DMS 273 (cell line): ENCODE data around the gene HAND1.

Experiments
- DNase-seq: peaks from one replicate; lab custom pipeline; 2025; ENCODE audit not compliant: unreplicated experiment; lab: John Stamatoyannopoulos, UW

Gene HAND1

DNA sequence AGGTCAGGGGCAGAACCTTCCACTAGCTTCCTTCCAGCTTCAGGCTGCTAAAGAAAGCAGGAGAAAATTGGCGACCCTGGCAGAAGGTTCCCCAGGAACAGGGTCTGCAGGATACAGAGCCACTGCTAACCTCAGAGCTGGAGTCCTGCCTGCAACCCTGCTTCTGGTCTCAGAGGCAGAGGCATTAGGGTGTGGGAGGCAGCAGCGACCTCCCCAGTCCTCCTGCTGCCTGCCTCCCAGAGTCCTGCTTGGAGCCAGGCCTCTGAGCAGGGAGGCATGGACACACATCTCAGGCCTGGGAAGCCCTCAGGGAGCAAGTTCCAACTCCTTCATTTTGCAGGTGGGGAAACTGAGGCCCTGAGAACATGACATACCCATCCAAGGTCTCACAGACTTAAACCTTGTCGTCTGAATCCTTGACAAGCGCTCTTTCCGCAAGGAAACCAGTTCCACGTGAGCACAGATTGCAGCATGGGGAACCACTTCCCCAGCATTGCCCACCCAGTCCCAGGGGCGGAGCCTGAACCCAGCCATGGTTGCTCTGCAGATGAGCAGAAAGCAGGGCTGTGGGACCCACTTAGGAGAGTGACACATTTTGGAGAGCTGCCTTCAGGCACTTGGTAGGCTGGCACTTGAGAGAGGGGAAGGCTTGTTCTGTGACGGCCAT, 28.2 kb upstream of the HAND1 start:
- DNase-seq: peak; percentile 26

DNA sequence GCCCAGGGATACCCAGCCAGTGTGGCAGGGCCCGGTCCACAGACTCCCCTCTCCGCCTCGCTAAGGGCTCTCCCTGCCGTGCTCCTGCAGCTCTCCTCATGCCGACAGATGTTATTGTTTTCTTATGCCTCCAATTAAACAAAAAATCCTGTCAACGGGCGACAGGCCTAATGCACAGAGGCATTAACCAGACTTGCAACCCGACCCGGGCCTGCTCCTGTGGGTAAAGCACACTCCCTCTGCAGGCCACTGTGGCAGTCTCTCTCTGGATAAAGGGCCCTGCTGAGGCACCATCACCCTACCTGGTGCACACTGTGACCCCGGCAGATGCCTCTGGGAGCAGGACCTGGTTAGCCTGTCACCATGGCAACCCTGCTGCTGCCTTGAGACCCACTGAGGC, 27.5 kb upstream of the HAND1 start:
- peak; percentile 94 for DNase-seq

DNA sequence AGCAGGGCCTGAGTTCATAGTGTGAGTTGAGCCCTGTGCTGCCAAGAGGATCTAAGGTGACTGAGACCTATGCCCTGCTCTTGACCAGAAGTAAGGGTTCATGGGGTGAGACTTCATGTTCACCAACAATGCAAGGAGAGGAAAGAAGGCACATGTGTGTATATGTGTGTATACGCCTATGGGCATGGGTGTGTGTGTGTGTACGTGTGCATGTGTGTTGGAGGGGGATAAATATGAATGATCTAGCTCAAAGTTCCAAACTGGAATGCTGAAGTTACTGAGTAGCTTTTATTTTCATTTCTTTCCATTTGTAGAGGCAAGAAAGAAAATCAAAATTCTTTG, 25.6 kb upstream of the HAND1 start:
- DNase-seq: no peak

DNA sequence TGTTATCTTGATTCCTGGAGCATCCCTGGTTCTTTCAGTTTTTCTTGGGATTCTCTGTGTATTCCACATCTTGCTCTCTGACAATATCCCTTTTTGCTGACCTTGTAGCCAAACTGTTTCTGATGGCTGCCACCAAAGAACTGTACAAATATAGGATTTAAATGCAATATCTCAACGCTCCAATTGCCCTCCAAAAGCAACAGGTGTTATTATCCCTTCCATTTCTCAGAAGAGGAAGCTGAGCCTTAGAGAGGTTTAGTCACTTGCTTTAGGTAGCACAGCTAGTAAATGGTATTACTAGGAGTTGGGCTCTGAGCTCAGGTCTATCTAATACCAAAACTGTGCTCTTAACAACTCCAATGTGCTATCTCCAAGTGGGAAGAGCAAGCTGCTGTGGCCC, 24.2 kb upstream of the HAND1 start:
- DNase-seq: no peak

DNA sequence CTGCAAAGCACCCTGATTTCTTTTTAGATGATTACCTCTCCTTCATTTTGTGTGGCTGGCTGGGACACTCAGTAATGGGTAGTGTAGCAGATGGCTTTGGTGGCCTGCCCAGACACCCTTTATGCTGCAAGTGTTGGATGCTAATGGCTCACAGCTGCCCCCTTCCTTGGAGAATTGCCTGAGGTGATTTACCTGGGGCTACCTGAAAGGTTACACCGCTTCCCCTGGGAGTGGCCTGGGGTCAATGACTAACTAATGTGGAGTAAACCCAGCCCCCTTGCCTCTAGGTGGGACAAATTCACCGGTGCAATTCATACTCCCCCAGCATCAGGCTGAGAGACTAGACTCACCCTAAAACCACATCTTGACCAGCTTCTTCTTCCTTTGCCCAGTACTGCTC, 23.5 kb upstream of the HAND1 start:
- no peak for DNase-seq

DNA sequence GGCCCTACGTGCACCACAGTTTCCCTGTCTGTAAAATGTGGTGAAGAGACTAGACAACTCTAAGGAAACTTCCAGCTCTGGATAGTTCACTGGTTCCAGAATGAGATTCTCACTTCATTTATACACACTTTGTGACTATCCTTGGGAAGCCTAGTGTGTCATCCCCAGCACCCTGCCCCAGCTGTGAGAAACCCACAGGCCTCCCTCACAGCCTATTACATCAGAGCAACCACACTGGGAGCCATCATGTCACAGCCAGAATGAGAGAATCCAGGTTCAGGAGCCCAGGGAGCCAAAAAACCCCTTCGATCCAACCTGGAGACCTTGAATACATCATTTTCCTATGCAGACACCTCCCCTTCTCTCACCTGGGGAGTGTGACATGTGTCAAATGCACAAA, 21.0 kb upstream of the HAND1 start:
- no peak for DNase-seq

DNA sequence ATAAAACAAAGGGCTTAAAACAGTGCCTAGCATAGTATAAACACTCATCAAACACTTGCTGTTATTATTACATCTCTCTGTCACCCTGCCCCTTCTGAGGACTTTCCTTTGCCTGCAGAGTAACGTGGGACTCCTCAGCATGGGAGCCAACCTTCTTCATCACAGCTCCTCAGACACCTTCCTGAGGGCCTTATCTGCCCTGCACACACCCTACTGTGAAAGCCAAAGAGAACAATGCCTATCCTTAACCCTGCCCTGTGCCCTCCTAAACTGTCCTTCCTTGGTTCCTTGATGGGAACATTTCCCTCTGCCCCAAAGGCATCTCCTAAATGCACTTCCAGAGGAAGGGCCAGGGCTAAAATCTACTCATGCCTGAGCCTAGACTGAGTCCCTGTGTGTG, 20.6 kb upstream of the HAND1 start:
- DNase-seq: no peak

DNA sequence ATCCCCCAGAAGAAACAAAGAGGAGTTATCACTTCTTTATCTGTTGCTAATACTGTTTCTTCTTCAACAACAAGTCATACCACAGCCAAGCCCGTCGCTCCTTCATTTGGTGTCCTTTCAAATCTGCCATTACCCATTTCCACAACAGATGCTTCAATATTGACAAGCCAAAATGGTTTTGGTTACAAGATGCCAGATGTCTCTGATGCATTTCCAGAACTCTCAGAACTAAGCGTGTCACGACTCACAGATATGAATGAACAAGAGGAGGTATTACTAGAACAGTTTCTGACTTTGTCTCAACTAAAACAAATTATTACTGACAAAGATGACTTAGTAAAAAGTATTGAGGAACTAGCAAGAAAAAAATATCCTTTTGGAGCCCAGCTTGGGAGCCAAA, 16.0 kb upstream of the HAND1 start:
- peak; percentile 83 for DNase-seq

DNA sequence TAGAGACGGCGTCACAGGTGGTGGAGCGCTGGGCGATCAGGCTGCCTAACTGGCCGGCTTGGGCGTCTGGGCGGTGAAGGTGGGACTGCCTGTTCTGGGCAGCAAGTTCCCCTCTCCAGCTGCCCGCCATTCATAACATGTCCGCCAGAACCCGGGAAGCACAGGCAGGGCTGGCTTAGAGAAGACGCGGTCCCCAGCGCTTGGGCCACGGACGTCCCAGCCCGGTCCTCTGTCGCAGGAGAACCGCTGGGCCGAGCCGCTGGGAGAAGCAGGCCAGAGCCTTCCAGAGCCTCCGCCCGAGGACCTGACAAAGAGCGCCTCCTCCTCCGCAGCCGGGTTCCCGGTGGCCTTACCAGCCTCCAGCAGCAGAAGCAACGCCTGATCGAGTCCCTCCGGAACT, 15.2 kb upstream of the HAND1 start:
- DNase-seq: no peak

DNA sequence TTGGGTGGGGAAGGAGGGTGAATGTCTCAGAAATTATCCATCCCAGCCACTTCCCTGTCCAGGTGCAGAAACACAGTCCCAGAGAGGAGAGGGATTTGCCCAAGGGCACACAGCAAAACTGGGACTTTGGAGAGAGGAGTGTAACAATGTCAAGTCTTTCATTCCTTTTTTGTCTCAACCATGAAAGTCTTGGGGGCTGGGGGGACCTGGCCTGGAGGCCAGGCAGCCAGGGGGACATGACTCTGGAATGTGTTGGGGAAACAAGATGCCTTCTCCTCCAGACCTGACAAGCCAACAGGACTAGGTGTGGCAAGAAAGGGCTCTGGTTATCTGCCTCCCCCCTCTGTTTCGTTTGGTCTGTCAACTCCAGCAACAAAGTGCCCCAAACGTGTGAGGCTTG, 13.9 kb upstream of the HAND1 start:
- DNase-seq: no peak

DNA sequence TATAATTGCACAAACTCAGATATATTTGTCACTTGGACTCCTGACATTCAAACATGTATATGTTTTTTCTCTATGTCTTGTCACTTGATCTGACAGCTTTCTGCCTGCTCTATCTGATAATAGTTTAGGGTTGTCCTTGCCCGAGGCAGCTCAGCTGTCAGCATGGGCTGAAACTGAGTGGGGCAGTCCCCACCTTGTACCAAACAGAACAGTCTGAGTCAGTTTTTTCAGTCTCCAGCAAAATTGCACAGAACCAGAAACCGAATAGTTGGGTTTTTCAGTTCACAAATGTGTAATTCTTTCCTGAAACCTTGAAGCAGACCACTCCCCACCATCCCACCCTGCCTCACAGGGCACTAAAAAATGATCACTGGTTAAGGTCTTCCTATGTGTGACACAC, 9.5 kb upstream of the HAND1 start:
- DNase-seq: peak; percentile 9

DNA sequence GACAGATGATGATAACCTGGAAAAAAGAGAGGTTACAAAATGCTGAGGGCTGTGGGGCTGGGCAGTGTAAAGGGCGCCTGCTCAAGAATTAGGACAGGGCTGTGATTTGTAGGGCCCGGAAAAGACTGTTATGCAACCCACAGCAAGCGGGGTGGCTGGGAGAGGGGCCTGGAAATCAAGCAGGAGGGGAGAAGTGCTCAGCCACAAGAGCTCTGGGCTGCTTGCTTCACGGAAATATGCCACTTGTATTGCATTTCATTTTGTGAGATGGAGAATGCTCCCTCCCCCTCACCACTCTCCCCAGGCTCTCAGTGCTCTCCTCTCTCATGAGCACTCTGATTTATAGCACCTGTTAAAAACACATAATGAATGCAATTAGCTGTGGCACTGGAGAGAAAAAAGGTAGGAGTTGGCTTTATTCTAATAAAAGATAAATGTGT, 8.4 kb upstream of the HAND1 start:
- peak; percentile 37 for DNase-seq

DNA sequence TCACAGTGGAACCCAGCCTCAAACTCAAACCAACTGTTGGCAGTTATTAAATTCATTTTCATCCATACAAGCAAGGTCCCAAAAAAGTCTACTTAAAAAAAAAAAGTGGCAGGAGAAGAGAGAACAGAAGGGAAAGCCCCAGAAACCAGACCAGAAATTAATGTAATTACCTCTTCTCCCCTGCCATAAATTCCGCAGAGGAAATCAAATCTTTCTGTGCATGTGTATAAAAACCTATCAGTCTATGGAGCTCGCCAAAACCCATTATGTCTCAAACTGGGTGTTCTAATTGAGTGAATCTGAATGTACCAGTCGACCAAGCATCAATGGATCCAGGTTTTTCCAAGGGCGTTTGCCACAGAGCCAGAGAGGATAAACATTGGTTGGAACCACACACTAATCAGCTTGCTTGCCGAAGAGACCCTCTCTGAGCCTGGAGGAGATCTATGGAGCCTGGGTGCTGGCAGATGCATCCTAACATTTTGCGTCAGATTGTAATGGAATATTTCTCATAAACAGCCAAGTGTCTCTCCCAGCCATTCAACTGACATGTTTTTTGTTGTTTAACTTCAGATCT, 7.9 kb upstream of the HAND1 start:
- DNase-seq: no peak

DNA sequence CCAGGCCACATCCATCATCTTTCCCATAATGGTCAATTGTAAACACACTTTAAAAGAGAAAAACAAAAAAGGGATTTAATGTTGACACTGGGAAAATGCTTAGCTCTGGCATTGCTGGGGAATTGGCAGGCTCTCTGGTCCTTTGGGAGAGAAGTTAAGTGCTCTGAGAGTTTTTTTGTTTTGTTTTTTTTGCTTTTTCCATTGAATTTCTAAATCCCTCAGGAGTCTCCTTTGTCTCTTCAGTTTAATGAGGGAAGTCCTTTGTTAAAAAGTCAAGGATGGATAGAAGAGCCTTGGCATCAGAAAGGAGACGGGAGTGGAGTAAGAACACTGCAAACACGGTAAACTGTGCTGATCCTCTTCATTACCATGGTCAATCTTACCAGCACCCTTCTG, 7.1 kb upstream of the HAND1 start:
- no peak for DNase-seq

DNA sequence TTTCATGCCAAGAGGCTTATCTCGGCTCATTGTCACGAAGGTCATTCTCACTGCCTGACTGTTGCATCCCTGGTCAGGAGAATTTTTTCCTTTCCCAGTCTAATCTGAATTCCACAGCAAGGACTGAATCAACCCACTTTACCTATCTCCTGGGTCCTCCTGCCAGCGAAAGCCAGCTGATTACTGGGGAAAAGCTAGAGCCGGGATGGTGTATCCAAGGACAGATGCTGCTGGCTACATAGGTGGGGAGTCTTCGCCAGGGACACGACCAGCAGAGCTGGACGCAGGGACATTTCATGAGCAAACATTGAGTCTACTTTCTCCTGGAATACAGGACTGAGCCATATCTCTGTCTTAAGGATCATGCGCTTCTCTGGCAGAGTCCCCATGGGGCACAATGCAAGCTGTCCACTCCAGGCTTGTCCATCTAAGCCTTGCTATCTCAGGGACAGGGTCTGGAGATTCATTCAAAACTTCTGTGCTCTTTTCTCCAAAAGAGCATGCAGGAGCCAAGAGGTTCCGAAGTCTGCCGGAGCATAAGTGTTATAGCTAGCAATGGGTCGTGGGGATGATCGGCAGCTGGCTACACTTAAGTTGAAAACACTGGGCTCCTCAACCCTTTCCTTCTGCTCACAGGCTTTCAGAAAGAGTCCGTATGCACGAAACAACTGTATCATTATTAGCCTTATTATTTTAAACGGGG, 6.5 kb upstream of the HAND1 start:
- DNase-seq: peak; percentile 22

DNA sequence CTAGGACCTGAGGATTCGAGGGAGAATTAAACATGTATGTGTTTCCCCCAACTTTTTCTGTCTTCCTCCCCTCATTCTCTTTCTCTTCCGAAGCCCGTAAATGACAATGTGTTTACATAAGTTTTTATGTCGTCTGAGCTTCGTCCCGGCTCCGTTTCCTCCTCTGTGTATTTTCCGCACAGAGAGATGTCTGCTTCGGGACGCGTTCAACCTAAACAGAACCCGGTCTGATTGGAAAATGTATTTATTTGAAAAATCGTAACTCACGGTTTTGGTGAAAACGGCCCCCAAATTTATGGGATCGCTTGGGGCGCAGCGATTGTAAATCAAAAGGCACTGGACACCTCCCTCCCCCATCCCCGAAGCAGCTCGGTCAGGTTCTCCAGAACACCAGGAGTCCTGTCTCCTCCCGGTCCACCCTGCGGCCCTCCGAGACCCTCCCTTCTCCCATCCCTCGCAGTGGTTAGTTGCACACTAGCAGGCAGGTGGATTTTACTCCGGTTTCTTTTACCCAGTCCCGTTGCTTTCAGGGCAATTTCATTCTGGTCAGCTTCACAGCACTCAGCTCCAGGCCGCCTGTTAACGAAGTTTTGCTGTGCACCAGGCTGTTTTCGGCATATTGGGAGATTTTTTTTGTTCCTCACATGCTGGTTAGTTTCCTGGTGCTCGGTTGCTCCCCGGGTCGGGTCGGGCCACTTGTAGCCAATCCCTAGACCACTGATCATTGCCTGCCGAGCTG, 5.8 kb upstream of the HAND1 start:
- no peak for DNase-seq

DNA sequence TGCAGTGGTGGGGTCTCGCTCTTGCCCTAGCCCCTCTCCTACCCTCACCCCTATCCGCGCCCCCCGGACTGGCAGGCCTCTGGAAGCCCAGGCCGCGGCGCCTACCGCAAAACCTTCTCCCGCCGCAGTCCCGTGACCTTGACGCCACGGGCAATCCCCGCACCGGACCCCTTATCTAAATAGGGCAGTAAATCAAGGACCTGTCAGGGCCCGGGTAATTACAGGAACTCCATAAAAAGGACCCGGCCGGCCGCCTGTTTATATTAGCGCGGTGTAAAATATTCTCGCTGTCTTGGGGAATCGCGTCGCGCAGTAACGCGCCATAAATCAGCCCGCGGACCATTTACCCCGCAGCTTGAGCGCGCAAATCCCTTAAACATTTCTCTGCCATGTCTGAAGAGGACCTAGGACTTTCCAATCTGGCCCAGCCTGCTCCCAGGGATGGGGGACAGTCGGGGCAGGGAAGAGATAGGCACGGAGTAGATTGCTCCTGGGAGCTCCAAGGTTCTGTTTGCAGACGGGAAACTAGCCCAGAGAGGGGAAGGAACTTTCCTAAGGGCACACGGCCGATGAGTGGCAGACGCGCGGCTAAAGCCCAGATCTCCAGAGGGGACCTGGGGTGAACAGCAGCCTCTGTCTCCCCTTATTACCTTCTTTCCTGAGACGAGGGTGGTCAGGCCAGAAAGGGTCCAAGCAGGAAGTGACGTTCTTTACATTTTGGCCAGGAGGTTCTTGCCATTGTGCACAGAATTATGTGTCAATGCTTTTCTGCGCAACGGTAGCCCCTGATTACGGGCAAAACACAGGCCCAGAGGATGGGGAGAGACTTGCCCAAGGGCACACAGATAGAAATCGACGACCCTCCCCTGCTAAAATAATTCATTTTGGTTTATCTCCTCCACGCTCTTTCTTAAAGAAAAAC, 4.8 kb upstream of the HAND1 start:
- DNase-seq: no peak

DNA sequence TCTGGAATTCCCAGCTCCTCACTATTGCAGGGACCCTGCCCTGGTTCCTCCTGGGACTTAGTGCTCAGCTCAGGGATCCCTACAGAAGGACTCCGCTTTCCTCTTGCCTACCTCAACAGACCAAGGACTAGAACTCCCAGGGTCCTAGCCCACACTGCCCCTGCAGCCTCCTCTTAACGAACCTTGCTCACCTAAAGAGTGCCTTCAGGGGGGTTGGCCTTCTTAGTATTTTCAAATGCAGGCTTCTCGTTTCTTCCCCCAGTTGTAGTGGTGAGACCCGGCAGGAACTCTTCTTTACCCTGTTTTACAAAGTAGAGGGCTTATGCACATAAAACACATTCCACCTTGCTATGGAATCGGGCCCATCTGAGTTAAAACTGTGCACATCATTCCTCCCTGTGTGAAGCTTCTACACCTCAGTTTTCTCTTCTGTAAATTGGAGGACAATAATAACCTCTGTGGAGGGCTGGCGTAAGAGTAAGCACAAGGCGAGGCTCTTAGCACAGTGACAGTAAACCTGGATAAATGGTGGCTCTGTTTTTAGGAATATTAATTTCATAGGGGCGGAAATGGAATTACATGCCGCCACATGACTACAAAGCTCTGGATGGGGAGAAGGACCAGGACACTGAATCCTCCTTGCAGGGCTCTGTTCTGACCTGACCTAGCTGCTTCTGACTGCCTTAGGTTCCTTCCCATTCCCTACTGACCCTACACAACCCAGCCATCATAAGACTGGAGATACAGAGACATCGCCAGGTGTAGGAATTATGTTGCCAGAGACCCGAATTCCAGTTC, 3.8 kb upstream of the HAND1 start:
- no peak for DNase-seq

DNA sequence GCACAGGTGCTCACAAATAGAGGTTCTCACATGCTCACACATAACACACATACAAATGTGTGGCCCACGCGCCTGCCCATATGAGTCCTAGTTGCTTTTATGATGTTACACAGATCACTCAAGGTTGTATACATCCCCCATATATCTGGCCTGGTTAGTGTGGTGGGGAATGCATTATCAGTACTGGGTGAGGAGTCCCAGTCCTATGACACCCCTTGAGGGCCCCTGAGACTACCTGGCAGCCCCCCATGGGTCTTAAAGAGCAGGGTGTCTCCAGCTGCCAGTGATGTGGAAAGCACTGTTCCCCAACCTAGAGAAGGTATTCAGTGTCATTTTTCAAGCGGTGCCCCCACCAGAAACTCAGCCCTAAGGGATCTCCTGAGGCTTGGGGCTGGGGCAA, 2.8 kb upstream of the HAND1 start:
- DNase-seq: no peak
